GDM1 (cell line): ENCODE results near the gene UHRF2.
"Not testable (repeated sequence)": the region's sequence is repeated elsewhere in the genome, so short reads cannot be mapped to it uniquely, and the experiment has no call there.

ENCODE experiments used
- DNase-seq: peaks from one replicate; lab custom pipeline; 2025; lab: John Stamatoyannopoulos, UW

Gene UHRF2

DNA sequence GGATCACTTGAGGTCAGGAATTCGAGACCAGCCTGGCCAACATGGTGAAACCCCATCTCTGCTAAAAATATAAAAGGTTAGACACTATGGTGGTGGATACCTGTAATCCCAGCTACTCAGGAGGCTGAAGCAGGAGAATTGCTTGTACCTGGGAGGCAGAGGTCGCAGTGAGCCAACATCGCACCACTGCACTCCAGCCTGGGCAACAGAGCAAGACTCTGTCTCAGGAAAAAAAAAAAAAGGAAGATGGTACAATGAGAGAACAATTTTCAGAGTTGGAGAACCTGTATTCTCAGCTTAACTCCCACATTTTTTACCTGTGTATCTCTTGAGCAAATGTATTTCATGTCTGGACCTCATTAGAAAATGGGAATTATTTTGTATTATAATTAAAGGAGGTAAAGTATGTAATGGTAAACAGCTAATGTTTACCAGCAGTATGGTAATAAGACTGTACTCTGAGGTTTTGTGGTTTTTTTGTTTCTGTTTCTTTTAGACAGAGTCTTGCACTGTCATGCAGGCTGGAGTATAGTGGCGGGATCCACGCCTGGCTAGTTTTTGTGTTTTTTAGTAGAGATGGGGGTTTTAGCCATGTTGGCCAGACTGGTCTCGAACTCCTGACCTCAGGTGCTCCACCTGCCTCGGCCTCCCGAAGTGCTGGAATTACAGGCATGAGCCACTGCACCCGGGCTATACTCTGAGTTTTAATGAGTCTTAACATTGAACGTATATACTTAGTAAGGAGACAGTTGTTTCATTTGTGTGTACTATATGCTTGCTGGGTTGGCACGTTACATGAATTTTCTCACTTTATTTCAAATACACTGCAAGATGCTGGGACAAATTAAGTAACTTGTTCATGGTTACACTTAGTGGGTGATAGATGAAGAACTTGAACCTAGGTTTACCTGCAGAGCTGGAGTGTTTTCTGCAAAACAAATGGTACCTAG, 16.2 kb downstream of the UHRF2 start:
- no peak for DNase-seq

DNA sequence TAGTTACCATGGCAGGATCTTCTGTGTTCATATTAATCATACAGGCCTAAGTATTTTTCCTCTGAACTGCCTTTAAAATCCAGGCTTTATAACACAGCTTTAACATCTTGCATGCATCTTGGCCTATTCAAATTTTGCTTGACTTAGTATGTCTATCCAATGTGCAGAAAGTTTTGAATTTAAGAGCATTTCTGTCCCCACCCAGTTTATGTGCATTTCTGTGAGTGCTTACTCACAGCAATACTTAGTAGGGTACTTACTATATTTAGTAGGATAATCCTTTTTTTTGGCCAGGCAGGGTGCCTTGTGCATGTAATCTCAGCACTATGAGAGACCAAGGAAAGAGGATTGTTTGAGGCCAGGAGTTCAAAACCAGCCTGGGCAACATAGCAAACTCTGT, 18.0 kb downstream of the UHRF2 start:
- DNase-seq = no peak

DNA sequence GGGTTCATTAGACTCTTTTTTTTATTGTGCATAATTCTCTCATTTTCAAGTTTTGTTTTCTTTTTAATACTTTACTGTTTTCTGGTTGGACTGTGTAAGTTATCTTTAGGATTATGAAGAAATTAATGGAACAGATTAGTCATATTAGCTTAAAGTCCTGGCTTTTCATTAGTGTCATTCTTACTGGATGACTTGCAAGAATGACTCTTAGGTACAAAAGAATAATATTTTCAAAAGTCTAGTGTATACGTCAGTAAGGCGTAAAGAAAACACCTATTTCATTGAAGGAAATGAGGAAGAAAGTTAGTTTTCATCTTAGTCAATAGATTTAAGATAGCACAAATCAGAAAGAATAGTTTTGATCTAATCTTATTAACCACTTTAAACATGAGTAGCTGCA, 20.4 kb downstream of the UHRF2 start:
- DNase-seq = no peak

DNA sequence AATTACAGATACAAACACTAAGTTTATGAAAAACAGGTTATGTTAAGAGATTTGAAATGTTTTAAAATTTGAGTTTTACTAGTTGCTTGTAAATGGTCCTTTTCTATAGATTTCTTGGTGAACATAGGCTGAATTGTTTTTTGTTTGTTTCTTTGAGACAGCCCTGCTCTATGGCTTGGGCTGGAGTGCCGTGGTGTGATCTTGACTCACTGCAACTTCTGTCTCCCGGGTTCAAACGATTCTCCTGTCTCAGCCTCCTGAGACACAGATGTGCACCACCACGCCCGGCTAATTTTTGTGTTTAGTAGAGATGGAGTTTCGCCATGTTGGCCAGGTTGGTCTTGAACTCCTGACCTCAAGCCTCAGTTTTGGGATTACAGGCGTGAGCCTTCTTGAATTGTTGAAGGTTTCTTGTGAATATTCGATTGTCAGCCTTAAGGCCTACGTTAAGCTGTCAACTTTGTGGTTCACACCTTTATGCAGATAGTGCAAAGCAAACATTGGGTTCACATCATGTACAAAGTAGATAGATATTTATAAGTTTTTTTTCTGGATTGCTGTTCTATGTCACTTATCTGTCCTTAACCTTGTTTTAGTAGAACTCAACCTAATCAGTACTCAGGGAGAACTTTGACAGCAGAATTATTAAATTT, 26.2 kb downstream of the UHRF2 start:
- no peak for DNase-seq

DNA sequence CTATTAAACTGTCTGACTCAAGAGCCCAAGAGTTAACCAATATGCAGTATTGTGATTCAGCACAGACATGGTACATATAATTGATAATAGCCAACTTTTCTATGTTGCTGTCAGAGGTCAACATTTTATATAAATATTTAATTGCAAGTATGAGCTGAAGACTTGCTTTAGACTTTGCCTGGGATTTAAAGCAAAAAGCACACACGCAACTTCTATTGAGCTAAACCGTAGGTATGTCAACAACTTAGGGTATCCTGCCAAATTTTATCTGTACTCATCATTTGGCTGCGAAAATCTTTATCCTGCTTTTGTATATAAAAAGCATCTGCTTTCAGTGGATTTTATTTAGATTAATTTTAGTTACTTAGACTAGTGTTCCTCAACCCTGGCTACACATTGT, 27.4 kb downstream of the UHRF2 start:
- no peak for DNase-seq

DNA sequence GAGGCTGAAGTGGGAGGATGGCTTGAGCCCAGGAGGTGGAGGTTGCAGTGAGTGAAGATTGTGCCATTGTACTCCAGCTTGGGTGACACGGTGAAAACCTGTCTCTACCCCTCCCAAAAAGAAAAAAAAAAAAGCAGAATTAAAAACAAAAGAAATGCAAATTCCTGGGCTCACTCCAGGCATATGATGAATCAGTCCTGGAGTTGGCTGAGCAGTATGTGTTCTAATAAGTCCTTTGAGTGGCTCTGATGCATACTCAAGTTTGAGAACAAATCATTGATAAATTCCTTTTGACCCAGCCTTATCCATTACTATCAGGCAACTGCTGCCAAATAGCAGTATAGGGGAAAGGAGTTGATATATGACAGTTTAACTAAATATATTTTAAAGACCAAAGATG, 28.3 kb downstream of the UHRF2 start:
- DNase-seq = no peak

DNA sequence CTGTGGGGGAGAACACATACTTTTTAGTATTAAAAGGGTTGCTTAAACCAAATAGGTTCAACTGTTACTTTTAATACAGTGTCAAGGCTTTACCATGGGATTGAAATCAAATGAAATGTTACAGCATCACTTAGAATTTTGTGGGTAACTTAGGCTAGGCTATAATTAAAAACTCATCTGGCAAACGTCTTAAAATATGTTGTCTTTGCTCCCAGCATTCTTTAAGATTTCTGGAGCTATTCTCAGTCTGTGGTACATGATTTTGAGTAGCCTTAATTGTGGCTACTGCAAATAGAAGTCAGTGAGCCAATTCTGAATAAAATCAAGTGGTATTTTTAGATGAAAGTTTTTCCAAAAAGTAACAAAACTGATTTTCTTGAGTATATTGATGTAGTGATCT, 30.7 kb downstream of the UHRF2 start:
- DNase-seq = no peak

DNA sequence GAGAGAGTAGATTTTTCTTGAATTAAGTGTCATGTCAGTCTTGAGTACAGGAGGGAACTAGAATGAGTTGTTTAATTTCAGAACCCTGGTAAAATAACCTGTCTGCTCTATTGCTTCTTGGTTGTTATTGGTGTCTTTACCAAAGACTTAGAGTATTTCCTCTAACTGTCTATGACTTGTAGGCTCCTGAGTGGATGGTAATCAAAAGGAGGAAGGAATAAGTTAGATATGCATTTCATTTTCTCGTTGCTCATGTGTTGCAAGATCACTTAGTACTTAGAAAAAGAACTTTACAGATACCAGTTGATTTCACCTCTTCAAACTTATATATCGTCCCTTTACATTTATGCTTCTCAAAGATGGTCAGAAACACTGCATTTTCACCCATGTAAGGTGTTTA, 31.1 kb downstream of the UHRF2 start:
- DNase-seq = no peak

DNA sequence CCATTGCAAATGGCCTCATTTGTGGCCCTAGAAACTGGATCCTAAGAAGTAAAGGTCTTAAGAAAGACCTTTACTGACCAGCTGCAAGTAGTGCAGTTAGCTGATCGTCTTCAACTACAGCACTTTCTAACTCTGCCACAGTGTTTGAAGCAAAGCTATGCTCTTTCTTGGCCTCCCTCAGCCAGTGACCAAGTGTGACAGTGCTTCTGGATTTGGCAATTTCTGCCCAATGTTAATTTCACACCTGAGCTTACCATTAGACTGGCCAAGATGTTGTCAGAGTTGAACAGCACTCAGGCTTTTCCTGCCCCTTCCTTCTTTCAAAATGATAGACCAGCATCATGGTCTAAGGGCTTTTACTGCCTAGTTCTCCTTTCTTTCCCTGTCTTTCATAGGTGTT, 36.1 kb downstream of the UHRF2 start:
- no peak for DNase-seq

DNA sequence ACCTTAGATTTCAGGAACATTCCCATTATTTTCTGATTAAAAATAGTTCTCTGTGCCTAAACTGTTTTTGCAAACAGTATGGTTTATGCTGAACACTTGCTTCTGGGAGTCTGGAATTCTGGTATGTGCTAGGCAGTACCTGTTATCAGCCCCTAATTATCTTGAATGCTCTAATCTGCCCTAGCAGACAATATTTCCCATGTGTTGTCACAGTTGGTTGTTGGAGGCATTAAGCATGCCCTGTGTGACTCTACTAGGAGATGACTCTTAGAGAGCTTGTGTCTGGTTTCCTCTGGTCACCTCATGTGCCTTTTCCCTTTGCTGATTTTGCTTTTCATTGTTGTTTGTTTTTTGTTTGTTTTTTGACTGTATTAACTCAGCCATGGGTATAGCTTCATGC, 36.6 kb downstream of the UHRF2 start:
- DNase-seq = no peak

DNA sequence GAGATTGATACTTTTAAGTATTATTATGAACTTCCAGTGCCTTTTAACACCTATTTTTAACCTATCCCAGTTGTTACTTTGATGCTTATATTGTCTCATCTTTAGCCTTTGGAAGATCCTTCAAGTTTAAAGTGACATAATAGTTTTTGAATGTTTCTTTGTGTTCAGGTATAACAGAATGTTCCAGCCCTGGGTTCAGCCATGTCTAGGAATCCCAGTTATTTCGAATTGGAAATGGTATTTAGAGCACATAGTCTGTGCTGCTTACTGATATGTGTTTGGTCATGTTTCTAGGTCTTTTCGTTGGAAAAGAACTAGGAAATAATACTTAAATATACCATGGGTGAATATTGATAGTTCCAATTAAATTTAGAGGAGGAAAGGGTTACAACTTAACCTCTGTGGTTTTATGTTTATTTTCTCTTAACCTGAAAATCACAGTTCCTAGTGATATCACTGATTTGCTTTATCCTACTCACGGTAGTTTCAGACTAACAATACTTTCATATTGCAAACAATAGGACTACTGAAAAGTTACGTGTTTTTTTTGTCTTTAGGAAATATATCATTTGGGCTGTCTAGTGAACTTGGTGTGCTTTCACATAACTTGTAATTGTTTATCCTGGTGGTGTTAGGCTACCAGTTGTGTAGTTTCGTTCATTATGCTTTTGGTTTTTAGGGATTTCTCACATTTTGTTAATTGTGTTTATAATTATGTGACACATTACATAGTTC, 37.8 kb downstream of the UHRF2 start:
- no peak for DNase-seq

DNA sequence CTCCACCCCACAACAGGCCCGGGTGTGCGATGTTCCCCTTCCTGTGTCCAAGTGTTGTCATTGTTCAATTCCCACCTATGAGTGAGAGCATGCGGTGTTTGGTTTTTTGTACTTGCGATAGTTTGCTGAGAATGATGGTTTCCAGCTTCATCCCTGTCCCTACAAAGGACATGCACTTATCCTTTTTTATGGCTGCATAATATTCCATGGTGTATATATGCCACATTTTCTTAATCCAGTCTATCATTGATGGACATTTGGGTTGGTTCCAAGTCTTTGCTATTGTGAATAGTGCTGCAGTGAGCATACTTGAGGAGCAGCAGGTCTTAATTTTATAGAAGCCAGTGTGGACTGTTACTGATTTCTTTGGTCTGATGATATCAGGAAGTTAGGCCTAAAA, 42.3 kb downstream of the UHRF2 start:
- DNase-seq = not testable (repeated sequence)

DNA sequence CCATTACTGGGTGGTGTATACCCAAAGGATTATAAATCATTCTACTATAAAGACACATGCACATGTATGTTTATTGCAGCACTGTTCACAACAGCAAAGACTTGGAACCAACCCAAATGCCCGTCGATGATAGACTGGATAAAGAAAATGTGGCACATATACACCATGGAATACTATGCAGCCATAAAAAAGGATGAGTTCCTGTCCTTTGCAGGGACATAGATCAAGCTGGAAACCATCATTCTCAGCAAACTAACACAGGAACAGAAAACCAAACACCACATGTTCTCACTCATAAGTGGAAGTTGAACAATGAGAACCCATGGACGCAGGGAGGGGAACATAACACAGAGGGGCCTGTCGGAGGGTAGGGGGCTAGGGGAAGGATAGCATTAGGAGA, 45.7 kb downstream of the UHRF2 start:
- not testable (repeated sequence) for DNase-seq

DNA sequence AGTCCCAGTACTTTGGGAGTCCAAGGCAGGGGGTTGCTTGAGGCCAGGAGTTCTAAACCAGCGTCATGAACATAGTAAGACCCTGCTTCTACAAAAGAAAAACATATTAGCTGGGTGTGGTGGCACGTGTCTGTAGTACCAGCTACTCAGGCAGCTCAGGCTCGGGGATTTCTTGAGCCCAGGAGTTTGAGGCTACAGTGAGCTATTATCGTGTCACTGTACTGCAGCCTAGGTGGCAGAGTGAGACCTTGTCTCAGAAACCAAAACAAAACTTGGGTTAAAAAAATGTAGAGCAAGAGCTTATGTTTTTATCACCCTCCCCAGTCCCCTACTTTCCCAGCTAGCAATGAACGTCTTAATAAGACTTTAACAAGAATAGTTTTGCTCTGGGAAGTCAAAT, 46.7 kb downstream of the UHRF2 start:
- DNase-seq = no peak

DNA sequence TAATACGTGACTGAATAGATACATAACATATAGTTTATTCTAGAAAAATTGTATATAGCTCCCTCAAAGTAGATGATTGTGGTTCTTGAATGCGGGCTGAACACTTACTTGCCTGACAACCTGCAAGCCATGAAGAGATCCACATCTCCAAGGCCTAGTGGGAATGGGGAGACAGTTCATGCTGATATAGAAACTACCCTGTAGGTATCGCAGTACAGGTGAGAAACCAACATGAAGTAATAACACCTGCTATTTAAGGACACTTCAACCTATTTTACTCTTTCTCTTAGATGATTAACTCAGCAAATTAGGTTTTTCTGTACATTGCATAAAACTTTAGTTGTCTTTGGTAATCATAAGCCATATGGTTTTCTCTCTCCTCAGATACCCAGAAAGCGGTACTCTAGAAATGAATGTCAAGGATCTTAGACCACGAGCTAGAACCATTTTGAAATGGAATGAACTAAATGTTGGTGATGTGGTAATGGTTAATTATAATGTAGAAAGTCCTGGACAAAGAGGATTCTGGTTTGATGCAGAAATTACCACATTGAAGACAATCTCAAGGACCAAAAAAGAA, 47.3 kb downstream of the UHRF2 start:
- no peak for DNase-seq

DNA sequence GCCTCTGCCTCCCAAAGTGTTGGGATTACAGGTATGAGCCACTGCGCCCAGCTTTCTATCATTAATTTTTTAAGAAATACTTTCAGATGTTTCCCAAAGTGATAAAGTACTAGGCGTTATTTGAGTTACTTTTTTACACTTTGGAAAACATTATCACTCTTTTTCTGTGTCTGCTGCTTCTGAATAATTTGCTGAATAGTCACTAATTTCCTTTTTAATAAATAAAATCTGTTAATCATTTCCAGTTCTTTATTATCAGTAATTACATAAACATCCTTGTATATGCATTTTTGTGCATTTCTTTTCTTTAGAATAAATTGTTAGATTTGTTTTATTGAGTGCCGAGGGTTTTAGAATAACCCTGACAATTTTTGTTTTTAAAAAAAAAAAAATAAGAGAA, 48.6 kb downstream of the UHRF2 start:
- DNase-seq = no peak

DNA sequence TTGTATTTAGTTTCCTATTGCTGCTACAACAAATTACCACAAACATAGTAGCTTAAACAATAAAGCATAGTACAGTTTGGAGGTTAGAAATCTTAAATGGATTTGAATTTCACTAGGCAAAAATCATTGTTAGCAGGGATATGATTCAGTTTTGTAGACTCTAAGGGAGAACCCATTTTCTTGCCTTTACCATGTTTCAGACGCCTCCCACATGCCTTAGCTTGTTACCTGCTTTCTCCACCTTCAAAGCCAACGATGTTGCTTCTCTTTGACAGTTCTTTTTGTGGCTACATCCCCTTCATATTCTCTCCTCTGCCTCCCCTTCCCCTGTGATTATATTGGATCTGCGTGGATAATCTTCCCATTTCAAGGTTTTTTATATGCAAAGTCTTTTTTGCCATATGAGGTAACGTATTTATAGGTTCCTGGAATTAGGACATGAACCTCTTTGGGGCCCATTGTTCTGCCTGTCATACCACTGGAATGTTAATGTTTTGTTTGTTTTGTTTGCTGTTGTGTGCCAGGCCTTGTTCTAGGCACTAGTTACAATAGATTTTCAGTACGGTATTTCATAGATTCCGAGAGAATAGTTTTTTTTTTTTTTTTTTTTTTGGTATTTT, 54.1 kb downstream of the UHRF2 start:
- DNase-seq = no peak

DNA sequence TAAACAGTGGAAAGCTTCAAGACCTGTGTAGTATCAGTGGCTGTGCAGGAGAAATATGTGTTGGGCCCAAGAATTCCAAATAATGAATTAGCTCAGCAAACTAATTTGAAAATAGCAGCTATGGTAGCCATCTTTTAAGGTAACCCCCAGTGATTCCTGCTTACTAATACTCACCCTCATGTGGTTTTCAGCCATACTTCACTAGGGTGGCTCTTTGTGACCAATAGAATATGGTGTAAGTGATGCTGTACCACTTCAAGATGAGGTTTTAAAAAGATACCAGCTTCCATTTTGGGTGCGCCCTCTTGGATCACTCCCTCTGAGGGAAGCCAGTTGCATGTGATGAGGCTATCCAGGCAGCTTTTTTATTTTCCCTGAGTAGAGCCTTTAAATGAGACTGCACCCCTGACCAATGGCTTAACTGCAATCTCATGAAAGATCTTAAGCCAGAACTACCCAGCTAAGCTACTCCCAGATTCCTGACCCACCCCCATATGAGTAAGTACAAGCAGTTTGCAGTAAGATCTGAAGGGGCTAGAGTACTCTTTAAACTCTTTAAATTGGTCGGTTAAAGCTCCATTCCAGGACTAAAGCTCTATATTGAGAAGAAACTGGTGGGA, 58.3 kb downstream of the UHRF2 start:
- no peak for DNase-seq

DNA sequence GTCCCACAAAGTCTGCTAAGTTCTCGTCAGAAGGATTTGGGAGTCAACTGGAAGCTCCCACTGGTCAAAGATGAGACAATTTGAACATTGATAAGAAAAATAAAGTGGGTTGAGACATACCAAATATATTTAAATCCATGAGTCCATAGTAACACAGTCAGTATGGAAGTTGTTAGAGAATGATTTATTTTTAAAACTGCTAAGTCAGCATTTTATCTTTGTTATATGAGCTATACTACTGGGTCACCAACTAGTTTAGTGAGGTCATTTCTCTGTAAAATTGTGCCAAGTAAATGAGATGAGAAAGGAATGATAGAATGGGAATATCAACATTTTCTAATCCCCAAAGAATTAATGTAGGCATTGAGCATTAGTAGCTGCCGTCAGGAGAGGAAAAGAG, 60.2 kb downstream of the UHRF2 start:
- DNase-seq = no peak

DNA sequence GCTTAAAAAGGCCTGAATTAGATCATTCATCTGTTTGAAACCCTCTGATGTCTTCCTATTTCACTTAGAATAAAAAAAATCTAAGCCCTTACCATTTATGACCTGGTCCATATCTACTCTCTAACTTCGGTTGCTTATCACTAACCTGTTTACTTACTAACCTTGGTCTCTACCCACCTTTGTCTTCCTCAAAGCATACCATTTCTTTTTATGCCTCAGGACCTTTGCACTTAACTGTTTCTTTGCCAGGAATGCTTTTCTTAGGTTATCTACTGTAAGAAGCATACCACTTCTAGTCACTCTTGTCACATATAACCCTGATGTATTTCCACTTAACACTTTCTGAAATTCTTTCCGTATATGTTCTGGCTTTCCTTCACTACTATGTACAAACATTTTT, 67.0 kb downstream of the UHRF2 start:
- DNase-seq = no peak

DNA sequence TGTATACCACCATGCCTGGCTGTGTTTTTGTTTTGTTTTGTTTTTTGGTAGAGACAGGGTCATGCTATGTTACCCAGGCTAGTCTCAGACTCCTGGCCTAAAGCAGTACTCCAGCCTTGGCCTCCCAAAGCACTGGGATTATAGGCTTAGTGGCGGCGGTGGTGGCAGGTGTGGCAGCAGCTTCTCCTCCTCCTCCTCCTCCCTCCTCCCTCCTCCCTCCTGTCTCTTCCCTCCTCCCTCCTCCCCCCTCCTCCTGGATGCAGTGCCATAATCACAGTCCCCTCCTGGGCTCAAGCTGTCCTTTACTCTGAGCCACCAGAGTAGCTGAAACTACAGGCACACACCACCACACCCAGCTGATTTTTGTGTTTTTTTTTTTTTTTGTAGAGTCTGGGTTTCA, 71.2 kb downstream of the UHRF2 start:
- no peak for DNase-seq

DNA sequence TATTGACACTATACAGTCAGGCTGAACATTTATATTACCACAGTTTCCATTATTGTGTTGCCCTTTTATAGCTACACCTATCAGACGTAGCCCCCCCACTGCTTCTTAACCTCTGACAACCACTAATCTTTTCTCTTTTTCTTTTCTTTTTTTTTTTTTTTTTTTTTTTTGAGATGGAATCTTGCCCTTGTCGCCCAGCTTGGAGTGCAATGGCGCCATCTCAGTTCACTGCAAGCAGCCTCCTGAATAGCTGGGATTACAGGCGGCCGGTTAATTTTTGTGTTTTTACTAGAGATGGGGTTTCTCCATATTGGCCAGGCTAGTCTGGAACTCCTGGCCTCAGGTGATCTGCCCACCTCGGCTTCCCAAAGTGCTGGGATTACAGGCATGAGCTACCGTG, 75.4 kb downstream of the UHRF2 start:
- no peak for DNase-seq
